ENCODE data around the gene HRNR.

The HRNR gene

DNA sequence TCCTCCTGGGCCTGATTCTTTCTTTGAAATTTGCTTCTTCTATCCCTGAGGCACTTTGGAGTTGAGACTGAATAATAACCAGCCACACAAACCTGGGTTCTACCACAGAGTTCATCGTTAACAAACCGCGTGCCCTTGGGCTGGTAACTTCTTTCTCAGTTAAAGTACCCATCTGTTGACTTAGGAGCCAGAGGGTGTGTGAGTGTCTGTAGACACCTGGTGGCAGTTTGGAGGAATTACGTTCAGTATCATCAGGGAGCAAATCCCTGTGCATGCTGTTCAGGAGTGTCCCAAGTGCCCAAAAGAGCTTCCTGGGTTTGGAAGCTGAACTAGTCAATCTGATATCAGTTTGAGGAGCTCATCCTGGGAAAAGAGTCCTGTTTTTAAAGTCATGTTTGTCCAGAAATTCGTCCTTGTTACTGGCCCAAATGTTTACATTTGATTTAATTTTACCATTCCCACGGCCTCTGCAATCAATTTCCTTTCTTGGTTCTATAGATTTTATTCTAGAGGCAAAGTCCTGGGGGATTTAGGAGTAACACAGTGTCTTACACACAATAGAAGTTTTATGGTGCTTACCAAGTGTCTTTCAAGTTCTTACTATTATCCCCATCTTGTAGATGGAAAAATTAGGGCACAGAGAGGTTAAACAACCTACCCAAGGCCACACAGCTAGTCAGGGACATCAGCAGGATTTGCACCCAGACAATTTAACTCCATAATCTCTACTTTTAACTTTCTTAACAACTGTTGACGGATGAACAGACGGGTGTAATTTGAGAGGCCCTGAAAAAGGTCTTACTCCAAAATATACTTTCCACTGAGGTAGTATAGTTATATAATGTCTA lies 38.2 kb downstream of the HRNR start:
- TF ChIP-seq TAF1 (IDR thresholded peaks at IDR 0.05; ENCODE audit: borderline replicate concordance, low read depth, low read length) (no peak), POLR2A (IDR thresholded peaks at IDR 0.05; ENCODE audit: low read depth, low read length) (no peak), POLR2AphosphoS5 (IDR thresholded peaks at IDR 0.05; ENCODE audit: low read depth, low read length) (no peak)
- FAIRE-seq (peak; percentile 86), DNase-seq (ENCODE audit: insufficient read length) (no peak)

DNA sequence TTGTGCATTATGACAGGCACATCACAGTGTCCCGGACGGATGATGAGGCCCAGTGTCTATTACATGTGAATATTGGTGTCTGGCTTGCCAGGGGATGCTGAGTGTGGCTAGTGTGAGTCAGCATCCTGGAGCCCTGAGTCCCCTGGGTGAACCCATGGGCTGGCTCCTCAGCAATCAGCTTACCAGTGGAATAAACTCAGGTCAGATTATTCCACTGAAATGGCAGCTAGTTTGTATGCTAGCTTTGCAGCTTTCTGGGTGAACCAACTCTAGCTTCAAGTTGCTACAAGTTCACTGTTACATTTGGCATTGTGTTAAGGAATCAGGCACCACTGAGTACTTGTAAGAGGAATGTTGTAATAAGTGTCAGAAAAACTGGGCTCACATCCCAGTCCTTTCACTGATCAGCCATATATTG lies 41.0 kb downstream of the HRNR start:
- DNase-seq (ENCODE audit: insufficient read length) (no peak), FAIRE-seq (no peak)
- TF ChIP-seq TAF1 (IDR thresholded peaks at IDR 0.05; ENCODE audit: borderline replicate concordance, low read depth, low read length): no peak
- TF ChIP-seq POLR2AphosphoS5 (IDR thresholded peaks at IDR 0.05; ENCODE audit: low read depth, low read length): no peak
- TF ChIP-seq POLR2A (IDR thresholded peaks at IDR 0.05; ENCODE audit: low read depth, low read length): no peak

DNA sequence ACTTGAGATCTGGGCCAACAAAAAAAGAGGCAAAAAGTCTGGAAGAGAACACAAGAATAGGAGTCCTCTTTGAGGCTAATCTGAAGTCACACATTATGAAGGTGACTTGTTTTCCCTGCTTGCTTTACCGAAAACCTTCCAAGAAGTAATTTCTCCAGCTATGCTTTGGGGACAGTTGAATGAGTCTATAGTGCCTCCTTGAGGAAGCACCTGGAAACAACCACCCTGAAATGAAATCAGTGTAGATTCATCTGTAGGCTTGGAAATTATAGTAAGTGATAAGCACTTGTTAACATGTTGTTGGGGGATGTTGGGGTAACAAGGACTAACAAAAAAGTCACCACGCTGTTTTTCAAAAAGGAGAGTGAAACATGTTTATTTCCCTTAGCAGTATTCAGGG lies 41.6 kb downstream of the HRNR start:
- FAIRE-seq (no peak), DNase-seq (ENCODE audit: insufficient read length) (no peak)
- TF ChIP-seq POLR2A (IDR thresholded peaks at IDR 0.05; ENCODE audit: low read depth, low read length) (no peak), TAF1 (IDR thresholded peaks at IDR 0.05; ENCODE audit: borderline replicate concordance, low read depth, low read length) (no peak), POLR2AphosphoS5 (IDR thresholded peaks at IDR 0.05; ENCODE audit: low read depth, low read length) (no peak)

DNA sequence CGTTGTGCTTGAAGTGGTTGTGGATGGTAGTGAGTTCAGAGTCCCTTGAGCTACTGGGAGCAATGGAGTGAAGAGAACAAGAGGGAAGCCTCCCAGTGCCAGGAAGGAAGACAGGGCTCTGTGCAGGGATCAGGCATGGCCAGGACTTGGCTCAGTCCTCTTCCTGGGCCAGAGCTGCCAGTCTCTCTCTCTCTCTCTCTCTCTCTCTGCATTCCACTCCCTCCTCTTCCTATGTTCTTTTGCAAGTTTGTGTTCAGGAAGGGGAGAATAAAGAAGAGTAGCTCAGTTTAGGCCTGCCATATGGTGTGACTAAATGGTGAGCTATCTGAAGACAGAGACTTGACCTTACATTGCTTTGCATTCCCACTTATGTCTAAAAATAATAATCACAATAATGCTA lies 44.4 kb downstream of the HRNR start:
- no peak for TF ChIP-seq POLR2AphosphoS5 (IDR thresholded peaks at IDR 0.05; ENCODE audit: low read depth, low read length)
- no peak for TF ChIP-seq POLR2A (IDR thresholded peaks at IDR 0.05; ENCODE audit: low read depth, low read length)
- TF ChIP-seq TAF1 (IDR thresholded peaks at IDR 0.05; ENCODE audit: borderline replicate concordance, low read depth, low read length): no peak
- no peak for DNase-seq (ENCODE audit: insufficient read length)
- FAIRE-seq: no peak

DNA sequence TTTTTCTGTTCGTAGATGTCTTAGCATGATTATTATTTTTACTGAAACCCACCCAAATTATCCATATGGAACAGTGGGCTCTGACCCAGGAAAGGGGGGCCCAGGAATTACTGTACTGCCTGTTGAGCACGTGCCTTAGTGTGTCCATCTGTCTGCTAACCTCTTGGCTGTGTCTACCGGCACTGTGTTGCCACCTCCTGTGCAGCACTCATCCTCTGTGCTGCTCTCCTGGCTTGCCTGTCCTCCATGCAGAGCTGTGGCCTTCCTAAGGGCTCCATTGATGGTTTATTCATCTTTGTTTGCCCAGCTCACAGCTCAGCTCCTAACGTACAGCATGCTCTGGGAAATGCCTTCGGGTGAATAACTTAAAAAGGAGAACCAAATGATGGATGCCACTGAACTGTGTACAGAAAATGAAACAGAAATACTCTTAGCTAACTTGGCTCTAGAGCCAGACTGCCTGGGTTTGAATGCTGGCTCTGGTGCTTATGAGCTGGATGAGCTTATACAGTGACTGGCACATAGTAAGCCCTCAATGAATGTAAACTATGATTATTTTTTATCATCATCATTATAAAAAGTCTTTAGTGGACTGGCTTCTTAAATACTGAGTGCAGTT lies 53.6 kb downstream of the HRNR start:
- FAIRE-seq: no peak
- DNase-seq (ENCODE audit: insufficient read length): no peak
- TF ChIP-seq TAF1 (IDR thresholded peaks at IDR 0.05; ENCODE audit: borderline replicate concordance, low read depth, low read length) (no peak), POLR2AphosphoS5 (IDR thresholded peaks at IDR 0.05; ENCODE audit: low read depth, low read length) (no peak), POLR2A (IDR thresholded peaks at IDR 0.05; ENCODE audit: low read depth, low read length) (no peak)

DNA sequence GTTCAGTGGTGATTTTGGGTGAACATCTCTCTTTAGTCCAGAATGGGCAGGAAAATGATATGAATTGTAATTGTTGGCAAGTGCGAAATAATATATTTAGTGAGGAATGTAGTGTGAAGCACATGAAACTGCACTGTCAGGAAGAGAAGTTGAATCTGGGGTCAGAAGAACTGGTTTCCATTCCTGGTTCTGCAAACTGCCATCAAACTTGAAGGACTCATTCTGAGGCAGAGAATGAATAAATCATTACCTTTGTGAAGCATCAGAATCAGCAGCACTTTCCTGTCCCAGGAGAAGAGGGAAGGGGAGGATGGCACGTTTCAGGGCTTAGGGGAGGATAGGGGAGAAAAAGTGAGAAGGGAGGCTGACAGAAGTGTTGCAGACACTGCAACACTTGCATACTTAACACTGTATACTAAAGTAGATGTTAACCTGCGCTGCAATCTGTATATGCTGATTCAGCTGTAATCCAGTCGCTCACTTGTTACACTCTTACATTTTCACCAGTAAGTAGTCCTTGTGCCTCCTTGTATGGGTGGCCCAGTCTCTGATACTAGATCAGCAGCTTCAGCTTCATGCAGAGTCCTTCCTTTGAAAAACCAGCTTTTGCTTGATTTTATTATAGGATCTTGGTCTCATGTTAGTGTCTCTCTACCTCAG lies 54.5 kb downstream of the HRNR start:
- DNase-seq (ENCODE audit: insufficient read length) (no peak), FAIRE-seq (no peak)
- no peak for TF ChIP-seq TAF1 (IDR thresholded peaks at IDR 0.05; ENCODE audit: borderline replicate concordance, low read depth, low read length)
- TF ChIP-seq POLR2A (IDR thresholded peaks at IDR 0.05; ENCODE audit: low read depth, low read length): no peak
- no peak for TF ChIP-seq POLR2AphosphoS5 (IDR thresholded peaks at IDR 0.05; ENCODE audit: low read depth, low read length)

DNA sequence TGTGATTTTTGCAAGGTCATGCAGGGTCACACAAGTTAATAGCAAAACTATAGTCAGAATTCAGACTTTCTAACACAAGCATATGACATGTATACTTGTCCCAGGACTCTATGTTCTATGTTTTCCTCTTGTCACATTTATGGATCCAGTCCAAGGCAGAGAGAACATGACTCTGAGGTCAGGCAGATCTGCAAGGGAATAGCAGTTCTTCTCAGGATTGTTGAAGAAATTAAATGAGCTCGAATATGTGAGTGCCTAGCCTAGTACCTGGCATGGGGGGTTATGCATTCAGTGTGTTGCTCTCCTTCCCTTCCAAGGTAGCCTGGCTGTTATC lies 55.5 kb downstream of the HRNR start:
- FAIRE-seq (no peak), DNase-seq (ENCODE audit: insufficient read length) (no peak)
- TF ChIP-seq POLR2A (IDR thresholded peaks at IDR 0.05; ENCODE audit: low read depth, low read length) (no peak), POLR2AphosphoS5 (IDR thresholded peaks at IDR 0.05; ENCODE audit: low read depth, low read length) (no peak), TAF1 (IDR thresholded peaks at IDR 0.05; ENCODE audit: borderline replicate concordance, low read depth, low read length) (no peak)

DNA sequence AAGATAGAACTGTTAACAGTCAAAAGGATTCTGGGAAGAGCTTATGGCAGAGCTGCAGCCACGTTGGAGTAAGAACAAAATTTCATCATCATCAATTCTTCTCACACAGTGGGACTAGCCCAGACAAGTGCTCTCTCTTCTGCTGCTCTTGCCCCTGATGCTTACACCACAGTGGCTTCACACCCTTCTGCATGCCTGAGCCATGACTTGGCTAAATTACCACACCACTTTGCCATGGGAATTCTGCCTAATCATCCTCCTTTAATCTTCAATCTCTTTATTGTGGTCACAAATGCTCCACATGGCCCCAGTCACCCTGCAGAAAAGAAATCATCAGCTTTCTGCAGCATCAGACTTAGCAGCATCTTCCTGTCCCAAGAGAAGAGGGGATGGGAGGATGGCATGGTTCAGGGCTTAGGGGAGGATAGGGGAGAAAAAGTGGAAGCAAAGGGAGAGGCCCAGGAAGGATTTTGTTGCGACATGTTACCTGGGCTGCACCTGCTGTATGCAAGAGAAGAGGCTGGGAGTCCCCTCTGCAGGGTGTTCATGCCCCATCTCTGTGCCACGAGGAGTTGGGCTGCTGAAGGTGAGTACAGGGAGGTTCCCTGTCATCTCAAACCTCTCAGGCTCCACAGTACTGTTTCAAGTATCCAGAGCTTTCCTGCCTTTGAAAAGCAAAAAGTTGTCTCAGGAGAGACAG lies 56.0 kb downstream of the HRNR start:
- DNase-seq (ENCODE audit: insufficient read length) (no peak), FAIRE-seq (no peak)
- no peak for TF ChIP-seq TAF1 (IDR thresholded peaks at IDR 0.05; ENCODE audit: borderline replicate concordance, low read depth, low read length)
- no peak for TF ChIP-seq POLR2A (IDR thresholded peaks at IDR 0.05; ENCODE audit: low read depth, low read length)
- no peak for TF ChIP-seq POLR2AphosphoS5 (IDR thresholded peaks at IDR 0.05; ENCODE audit: low read depth, low read length)

DNA sequence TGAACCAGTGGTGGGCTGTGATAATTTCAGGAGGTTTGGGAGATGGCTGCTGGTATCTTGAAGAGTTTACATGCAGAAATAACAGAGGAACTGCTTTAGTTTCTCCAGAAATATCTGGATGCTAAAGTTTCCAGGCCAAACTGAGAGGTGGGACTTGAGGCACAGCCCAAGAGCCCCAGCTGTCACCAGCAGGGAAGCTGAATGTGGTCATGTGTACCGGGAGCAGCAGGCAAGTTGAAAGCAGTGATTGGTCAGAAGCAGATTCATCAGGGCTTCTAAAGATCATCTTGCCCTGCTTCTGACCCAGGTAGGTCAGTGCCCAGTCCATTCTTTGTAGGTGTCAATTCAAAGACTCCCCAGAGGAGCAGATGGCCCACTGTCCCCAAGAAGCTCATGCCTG lies 57.0 kb downstream of the HRNR start:
- FAIRE-seq (peak; percentile 33), DNase-seq (ENCODE audit: insufficient read length) (no peak)
- TF ChIP-seq POLR2AphosphoS5 (IDR thresholded peaks at IDR 0.05; ENCODE audit: low read depth, low read length) (no peak), POLR2A (IDR thresholded peaks at IDR 0.05; ENCODE audit: low read depth, low read length) (no peak), TAF1 (IDR thresholded peaks at IDR 0.05; ENCODE audit: borderline replicate concordance, low read depth, low read length) (no peak)

DNA sequence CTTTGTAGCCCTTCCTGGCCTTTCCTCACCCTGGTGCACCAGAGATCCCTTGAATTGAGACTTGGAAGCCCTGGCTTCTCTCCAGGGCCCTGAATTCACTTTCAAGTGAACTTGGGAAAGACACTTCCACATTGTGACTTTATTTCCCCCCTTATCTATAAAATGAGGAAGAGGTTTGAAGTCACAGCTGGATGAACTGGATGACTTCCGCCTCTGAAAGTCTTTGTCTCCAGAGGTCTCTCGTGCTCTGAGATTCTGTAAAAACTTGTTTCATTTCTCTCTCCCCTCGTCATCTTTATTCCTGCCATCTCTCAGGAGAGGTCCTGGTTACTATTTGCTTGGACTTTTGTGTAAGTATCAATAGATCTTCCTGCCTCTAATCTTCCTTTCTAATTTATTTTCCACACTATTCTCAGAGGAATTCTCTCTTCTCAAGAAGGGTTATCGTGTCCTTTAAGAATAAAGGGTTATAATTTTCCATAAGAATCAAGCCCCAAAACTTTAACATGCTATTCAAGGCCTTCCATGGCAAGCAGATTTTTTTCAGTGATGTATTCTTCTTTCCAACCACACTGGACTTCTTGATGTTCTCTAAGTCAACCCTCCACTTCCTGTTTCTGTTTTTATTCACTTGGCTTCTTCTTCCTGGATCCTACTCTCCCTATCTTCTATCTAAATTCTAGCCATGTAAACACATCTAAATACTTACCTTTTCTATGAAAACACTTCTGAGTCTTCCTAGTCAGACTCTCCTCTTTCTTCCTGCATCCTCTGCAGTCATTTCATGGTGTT lies 58.5 kb downstream of the HRNR start:
- FAIRE-seq (no peak), DNase-seq (ENCODE audit: insufficient read length) (no peak)
- TF ChIP-seq TAF1 (IDR thresholded peaks at IDR 0.05; ENCODE audit: borderline replicate concordance, low read depth, low read length): no peak
- no peak for TF ChIP-seq POLR2A (IDR thresholded peaks at IDR 0.05; ENCODE audit: low read depth, low read length)
- TF ChIP-seq POLR2AphosphoS5 (IDR thresholded peaks at IDR 0.05; ENCODE audit: low read depth, low read length): no peak

Measured in GM12892 (cell line).